K562 (cell line): ENCODE data around the gene SMPDL3B. TPM values are rescaled to one million over a fixed set of nuclear protein-coding genes. Genes with fewer than 3 reads are reported as not detected.

Source experiments
- ATAC-seq: fragments of 200-7000 bp; cut with Tn5 transposase; 3 replicates; pipeline ENCODE4 v1.9.1; 2020; ENCODE audit warnings: moderate library complexity
- BruUV-seq: library from RNA; stranded (reverse); fragments of 400-500 nt; replicated peaks from 2 replicates; lab custom pipeline; 2021; lab: Mats Ljungman, UMichigan
- CTCF ChIA-PET: fragments of 300-600 bp; formaldehyde crosslinking; extraction: SDS; loops from one replicate; lab custom pipeline; 2021; ENCODE audit warnings: low intra/inter-chr PET ratio; lab: Yijun Ruan, JAX
- POLR2A ChIA-PET: fragments of 300-600, 350-650 bp; sonication (Branson Sonifier 250); formaldehyde crosslinking; extraction: SDS; loops from one replicate; lab custom pipeline; 2021; ENCODE audit warnings: antibody characterized with exemption, inconsistent platforms; lab: Yijun Ruan, JAX
- DNase-seq, 4 experiments: peaks; one replicate each; pipeline versions ENCODE4 v3.0.0 to v3.0.0-alpha.2; 2011 to 2018; ENCODE audit warnings: low spot score in 3 of 4, mixed read lengths in 3 of 4; ENCODE audit errors: extremely low read depth in 1 of 4
- FAIRE-seq: peaks from 2 replicates; lab custom pipeline; 2011; peaks lifted over from hg19 to GRCh38; lab: Jason Lieb, UNC
- H2AFZ ChIP-seq: 2 replicates; pipeline ENCODE4 v1.6.0; 2011; ENCODE audit warnings: low read depth, low read length, control low read depth, inconsistent platforms
- H3K27ac ChIP-seq: fragments of 200-600 bp; 3 replicates; pipeline ENCODE4 v1.8.0; 2011; ENCODE audit warnings: low read depth, mild to moderate bottlenecking, control low read depth, inconsistent platforms, low read length, moderate library complexity, mixed read lengths; ENCODE audit errors: extremely low read depth
- H3K27me3 ChIP-seq, 2 experiments: fragments of 300-600 bp in 1 of 2; 2 replicates in 1 of 2; 3 replicates in 1 of 2; pipeline versions ENCODE4 v1.6.0 to v1.8.0; 2011; ENCODE audit warnings: inconsistent platforms in 2 of 2, low read length in 2 of 2, mild to moderate bottlenecking in 1 of 2, mixed read lengths in 1 of 2, moderate library complexity in 1 of 2; ENCODE audit not compliant: control insufficient read depth in 2 of 2, insufficient read depth in 2 of 2
- H3K36me3 ChIP-seq: fragments of 300-600 bp; 3 replicates; pipeline ENCODE4 v1.8.0; 2011; ENCODE audit warnings: mild to moderate bottlenecking, low read length, inconsistent platforms; ENCODE audit not compliant: control insufficient read depth, insufficient read depth
- H3K4me1 ChIP-seq, 2 experiments: fragments of 200-600 bp in 1 of 2; replicated peaks in 1 of 2; 2 replicates in 1 of 2; 3 replicates in 1 of 2; pipeline versions ENCODE4 v1.5.1 to v1.8.0; 2011; ENCODE audit warnings: inconsistent platforms in 2 of 2, low read length in 2 of 2, mild to moderate bottlenecking in 1 of 2, mixed read lengths in 1 of 2, moderate library complexity in 1 of 2; ENCODE audit not compliant: control insufficient read depth in 2 of 2, insufficient read depth in 2 of 2
- H3K4me2 ChIP-seq: 2 replicates; pipeline ENCODE4 v1.6.1; 2011; ENCODE audit warnings: low read length, control low read depth, inconsistent platforms, mixed read lengths; ENCODE audit not compliant: insufficient read depth
- H3K4me3 ChIP-seq: fragments of 200-600 bp; sonication (generic), shearing (Covaris generic); 2 replicates; pipeline ENCODE4 v1.5.1; 2016; ENCODE audit warnings: control low read depth, inconsistent platforms
- H3K79me2 ChIP-seq: fragments of 200-600 bp; 3 replicates; pipeline ENCODE4 v1.8.0; 2011; ENCODE audit warnings: low read length, inconsistent platforms; ENCODE audit not compliant: control insufficient read depth, insufficient read depth
- H3K9ac ChIP-seq, 2 experiments: 2 replicates each; pipeline versions ENCODE4 v1.6.0 to v1.6.1; 2011; ENCODE audit warnings: low read depth in 2 of 2, low read length in 2 of 2, control low read depth in 1 of 2, inconsistent platforms in 1 of 2, mild to moderate bottlenecking in 1 of 2, mixed read lengths in 1 of 2; ENCODE audit not compliant: insufficient read depth in 1 of 2
- H3K9me1 ChIP-seq: one replicate; pipeline ENCODE4 v1.6.0; 2011; ENCODE audit warnings: inconsistent platforms, mild to moderate bottlenecking, low read length, moderate library complexity; ENCODE audit not compliant: control insufficient read depth, insufficient read depth
- H3K9me3 ChIP-seq: replicated peaks from 2 replicates; pipeline ENCODE4 v1.5.1; 2011; ENCODE audit warnings: low read depth, low read length, inconsistent platforms; ENCODE audit not compliant: control insufficient read depth, insufficient read depth
- H4K20me1 ChIP-seq: replicated peaks from 2 replicates; pipeline ENCODE4 v1.6.1; 2011; ENCODE audit warnings: low read length, inconsistent platforms, mixed read lengths; ENCODE audit not compliant: control insufficient read depth, insufficient read depth
- ARHGAP35 ChIP-seq: fragments of 450-650 bp; IDR thresholded peaks from 2 replicates; pipeline ENCODE4 v1.6.1; 2018; ENCODE audit not compliant: partially characterized antibody
- WGBS: fragments of 100-300 bp; shearing (Covaris generic); methylation state at CpG from one replicate; pipeline ENCODE4 v1.1.6; 2016; ENCODE audit warnings: low coverage, mixed read lengths; ENCODE audit not compliant: insufficient coverage; ENCODE audit errors: missing lambda C conversion rate; 5-methylcytosine and 5-hydroxymethylcytosine counted together
- in situ Hi-C: fragments of 300-500 bp; cut with MboI; formaldehyde crosslinking; loops from 4 replicates; pipeline ENCODE4 v1.15.0; 2018; ENCODE audit warnings: inconsistent platforms, mixed read lengths
- intact Hi-C: fragments of 100-400 bp; cut with micrococcal nuclease; formaldehyde crosslinking; loops from 2 replicates; pipeline ENCODE4 v1.14.2; 2022
- polyA plus RNA-seq, 8 experiments: library from polyadenylated mRNA; depleted of rRNA in 4 of 8; stranded (reverse) in 5 of 8; unstranded in 3 of 8; fragments of >200 nt; fragmentation: Nextera tagmentation in 2 of 8; fragmentation: Illumina TruSeq in 1 of 8; extraction: Ambion mirVana in 2 of 8; extraction: Trizol in 1 of 8; gene quantifications; 2 replicates each; pipeline versions ENCODE4 v1.2.1 to v1.2.3, GENCODE V29; 2011 to 2014; ENCODE audit warnings: inconsistent platforms in 1 of 8, missing spikeins in 1 of 8
- total RNA-seq, 7 experiments: library from RNA; depleted of rRNA in 6 of 7; stranded (reverse); fragments of >200 nt in 6 of 7; fragmentation: Illumina TruSeq in 2 of 7; extraction: Trizol in 2 of 7; gene quantifications; 2 replicates each; pipeline versions ENCODE4 v1.2.1 to v1.2.3, GENCODE V29; 2011 to 2021; ENCODE audit warnings: low replicate concordance in 1 of 7
- TF ChIP-seq, protein P1 (sequence below): fragments of 150-350 bp; conservative IDR thresholded peaks from 2 replicates; pipeline ENCODE4 v1.6.1; 2014; ENCODE audit warnings: low read length
- TF ChIP-seq, protein P2 (sequence below): fragments of 200-800 bp; sonication (Bioruptor generic); IDR thresholded peaks from 2 replicates; pipeline ENCODE4 v1.6.1; 2017; ENCODE audit warnings: missing genetic modification characterization, missing compliant biosample characterization
- TF ChIP-seq, protein P3 (sequence below): fragments of 200-800 bp; sonication (Bioruptor generic); IDR thresholded peaks from 2 replicates; pipeline ENCODE4 v1.6.1; 2017; ENCODE audit warnings: missing genetic modification characterization, missing compliant biosample characterization
- TF ChIP-seq, protein P4 (sequence below): fragments of 250-450 bp; sonication (Bioruptor Pico); IDR thresholded peaks from 2 replicates; pipeline ENCODE4 v1.5.0; 2021
- TF ChIP-seq, protein P5 (sequence below): fragments of 250-450 bp; sonication (Bioruptor Pico); IDR thresholded peaks from 2 replicates; pipeline ENCODE4 v1.8.0; 2022; ENCODE audit warnings: inconsistent platforms, mild to moderate bottlenecking, moderate library complexity, borderline replicate concordance
- TF ChIP-seq, protein P6 (sequence below): fragments of 250-450 bp; sonication (Bioruptor Pico); IDR thresholded peaks from 2 replicates; pipeline ENCODE4 v1.5.0; 2021; ENCODE audit warnings: mild to moderate bottlenecking, borderline replicate concordance

The SMPDL3B gene
- total and polyA plus RNA-seq, 9 of the 15 experiments (the other 6 are each of a cell fraction or from before 2014, with no cell fraction given), result 0.07 to 1.2 (median 0.73) TPM

DNA sequence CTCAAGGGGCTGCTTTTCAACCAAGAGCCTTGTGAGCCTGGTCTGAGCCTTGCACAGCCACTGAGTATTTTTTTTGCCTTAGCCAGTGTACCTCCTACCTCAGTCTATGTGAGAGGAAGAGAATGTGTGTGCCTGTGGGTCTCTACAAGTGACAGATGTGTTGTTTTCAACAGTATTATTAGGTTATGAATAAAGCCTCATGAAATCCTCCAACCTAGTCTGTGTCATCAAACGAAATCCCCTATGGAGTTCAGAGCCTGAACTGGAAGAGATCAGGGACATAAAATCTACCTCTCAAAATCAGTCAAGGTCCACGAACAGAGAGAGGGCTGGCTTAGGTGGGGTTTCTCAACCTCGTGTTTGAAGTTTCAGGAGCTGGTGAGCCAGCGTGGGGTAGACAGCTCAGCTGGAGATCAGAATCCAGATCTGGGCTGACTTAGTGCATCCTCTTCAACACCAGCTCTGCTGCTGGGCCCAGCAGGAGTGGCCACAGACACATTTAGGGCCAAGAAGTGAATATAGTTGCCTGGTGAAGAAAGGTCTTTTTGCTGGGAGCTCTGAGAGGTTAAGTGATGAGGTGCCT, 33.2 kb downstream of the SMPDL3B start:
- in situ Hi-C loops (loop anchor here (5.0 kb wide), 1 partner anchor 106 kb away; no protein-coding TSS in a partner anchor), intact Hi-C loops (no loop called here)
- ChIA-PET POLR2A (interaction anchor here (0.6 to 1.6 kb wide), 5 partner anchors 9 to 490 kb away, joined by 3 to 4 read pairs (median 3); no protein-coding TSS in a partner anchor), CTCF (no interaction called here)
- Histone ChIP-seq H3K9me1 (no peaks in the 10 kb centered on the region), H3K27me3 (no peaks in the 10 kb centered on the region), H2AFZ (no peak overlapping the region), H3K4me3 (no peak overlapping the region), H4K20me1 (no peaks in the 10 kb centered on the region), H3K9ac (no peak overlapping the region; a peak in 1 of 4 replicates), H3K4me2 (no peak overlapping the region), H3K79me2 (no peaks in the 10 kb centered on the region), H3K9me3 (no peaks in the 10 kb centered on the region), H3K36me3 (peaks cover 37% of the 10 kb centered on the region), H3K27ac (no peak overlapping the region), H3K4me1 (peaks cover 0 to 9% of the 10 kb centered on the region in 2 experiments; a peak in 1 of 5 replicates)
- no TSS peak for BruUV-seq
- DNase-seq (no peak), ATAC-seq (no peak), FAIRE-seq (no peak)
- WGBS, result 58% methylated on average over 4 of the region's 4 CpGs
- TF ChIP-seq, protein P1, sequence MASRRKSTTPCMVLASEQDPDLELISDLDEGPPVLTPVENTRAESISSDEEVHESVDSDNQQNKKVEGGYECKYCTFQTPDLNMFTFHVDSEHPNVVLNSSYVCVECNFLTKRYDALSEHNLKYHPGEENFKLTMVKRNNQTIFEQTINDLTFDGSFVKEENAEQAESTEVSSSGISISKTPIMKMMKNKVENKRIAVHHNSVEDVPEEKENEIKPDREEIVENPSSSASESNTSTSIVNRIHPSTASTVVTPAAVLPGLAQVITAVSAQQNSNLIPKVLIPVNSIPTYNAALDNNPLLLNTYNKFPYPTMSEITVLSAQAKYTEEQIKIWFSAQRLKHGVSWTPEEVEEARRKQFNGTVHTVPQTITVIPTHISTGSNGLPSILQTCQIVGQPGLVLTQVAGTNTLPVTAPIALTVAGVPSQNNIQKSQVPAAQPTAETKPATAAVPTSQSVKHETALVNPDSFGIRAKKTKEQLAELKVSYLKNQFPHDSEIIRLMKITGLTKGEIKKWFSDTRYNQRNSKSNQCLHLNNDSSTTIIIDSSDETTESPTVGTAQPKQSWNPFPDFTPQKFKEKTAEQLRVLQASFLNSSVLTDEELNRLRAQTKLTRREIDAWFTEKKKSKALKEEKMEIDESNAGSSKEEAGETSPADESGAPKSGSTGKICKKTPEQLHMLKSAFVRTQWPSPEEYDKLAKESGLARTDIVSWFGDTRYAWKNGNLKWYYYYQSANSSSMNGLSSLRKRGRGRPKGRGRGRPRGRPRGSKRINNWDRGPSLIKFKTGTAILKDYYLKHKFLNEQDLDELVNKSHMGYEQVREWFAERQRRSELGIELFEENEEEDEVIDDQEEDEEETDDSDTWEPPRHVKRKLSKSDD, result no peak
- TF ChIP-seq ARHGAP35, result no peak
- TF ChIP-seq, protein P2, sequence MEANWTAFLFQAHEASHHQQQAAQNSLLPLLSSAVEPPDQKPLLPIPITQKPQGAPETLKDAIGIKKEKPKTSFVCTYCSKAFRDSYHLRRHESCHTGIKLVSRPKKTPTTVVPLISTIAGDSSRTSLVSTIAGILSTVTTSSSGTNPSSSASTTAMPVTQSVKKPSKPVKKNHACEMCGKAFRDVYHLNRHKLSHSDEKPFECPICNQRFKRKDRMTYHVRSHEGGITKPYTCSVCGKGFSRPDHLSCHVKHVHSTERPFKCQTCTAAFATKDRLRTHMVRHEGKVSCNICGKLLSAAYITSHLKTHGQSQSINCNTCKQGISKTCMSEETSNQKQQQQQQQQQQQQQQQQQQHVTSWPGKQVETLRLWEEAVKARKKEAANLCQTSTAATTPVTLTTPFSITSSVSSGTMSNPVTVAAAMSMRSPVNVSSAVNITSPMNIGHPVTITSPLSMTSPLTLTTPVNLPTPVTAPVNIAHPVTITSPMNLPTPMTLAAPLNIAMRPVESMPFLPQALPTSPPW, result no peak
- TF ChIP-seq, protein P3, sequence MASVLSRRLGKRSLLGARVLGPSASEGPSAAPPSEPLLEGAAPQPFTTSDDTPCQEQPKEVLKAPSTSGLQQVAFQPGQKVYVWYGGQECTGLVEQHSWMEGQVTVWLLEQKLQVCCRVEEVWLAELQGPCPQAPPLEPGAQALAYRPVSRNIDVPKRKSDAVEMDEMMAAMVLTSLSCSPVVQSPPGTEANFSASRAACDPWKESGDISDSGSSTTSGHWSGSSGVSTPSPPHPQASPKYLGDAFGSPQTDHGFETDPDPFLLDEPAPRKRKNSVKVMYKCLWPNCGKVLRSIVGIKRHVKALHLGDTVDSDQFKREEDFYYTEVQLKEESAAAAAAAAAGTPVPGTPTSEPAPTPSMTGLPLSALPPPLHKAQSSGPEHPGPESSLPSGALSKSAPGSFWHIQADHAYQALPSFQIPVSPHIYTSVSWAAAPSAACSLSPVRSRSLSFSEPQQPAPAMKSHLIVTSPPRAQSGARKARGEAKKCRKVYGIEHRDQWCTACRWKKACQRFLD (CRISPR knock-in tag), result no peak
- TF ChIP-seq, protein P4, sequence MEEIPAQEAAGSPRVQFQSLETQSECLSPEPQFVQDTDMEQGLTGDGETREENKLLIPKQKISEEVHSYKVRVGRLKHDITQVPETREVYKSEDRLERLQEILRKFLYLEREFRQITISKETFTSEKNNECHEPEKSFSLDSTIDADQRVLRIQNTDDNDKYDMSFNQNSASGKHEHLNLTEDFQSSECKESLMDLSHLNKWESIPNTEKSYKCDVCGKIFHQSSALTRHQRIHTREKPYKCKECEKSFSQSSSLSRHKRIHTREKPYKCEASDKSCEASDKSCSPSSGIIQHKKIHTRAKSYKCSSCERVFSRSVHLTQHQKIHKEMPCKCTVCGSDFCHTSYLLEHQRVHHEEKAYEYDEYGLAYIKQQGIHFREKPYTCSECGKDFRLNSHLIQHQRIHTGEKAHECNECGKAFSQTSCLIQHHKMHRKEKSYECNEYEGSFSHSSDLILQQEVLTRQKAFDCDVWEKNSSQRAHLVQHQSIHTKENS (CRISPR knock-in tag), result no peak
- TF ChIP-seq, protein P5, sequence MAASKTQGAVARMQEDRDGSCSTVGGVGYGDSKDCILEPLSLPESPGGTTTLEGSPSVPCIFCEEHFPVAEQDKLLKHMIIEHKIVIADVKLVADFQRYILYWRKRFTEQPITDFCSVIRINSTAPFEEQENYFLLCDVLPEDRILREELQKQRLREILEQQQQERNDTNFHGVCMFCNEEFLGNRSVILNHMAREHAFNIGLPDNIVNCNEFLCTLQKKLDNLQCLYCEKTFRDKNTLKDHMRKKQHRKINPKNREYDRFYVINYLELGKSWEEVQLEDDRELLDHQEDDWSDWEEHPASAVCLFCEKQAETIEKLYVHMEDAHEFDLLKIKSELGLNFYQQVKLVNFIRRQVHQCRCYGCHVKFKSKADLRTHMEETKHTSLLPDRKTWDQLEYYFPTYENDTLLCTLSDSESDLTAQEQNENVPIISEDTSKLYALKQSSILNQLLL, result no peak
- TF ChIP-seq, protein P6, sequence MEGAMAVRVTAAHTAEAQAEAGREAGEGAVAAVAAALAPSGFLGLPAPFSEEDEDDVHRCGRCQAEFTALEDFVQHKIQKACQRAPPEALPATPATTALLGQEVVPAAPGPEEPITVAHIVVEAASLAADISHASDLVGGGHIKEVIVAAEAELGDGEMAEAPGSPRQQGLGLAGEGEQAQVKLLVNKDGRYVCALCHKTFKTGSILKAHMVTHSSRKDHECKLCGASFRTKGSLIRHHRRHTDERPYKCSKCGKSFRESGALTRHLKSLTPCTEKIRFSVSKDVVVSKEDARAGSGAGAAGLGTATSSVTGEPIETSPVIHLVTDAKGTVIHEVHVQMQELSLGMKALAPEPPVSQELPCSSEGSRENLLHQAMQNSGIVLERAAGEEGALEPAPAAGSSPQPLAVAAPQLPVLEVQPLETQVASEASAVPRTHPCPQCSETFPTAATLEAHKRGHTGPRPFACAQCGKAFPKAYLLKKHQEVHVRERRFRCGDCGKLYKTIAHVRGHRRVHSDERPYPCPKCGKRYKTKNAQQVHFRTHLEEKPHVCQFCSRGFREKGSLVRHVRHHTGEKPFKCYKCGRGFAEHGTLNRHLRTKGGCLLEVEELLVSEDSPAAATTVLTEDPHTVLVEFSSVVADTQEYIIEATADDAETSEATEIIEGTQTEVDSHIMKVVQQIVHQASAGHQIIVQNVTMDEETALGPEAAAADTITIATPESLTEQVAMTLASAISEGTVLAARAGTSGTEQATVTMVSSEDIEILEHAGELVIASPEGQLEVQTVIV (CRISPR knock-in tag), result no peak
